Heart left ventricle (tissue), 16 donors: ENCODE results near the gene RAB13. TPM values are rescaled to one million over a fixed set of nuclear protein-coding genes. Genes with fewer than 3 reads are reported as not detected.

ENCODE experiments used
- ATAC-seq, 4 donors: fragments of 200-7000 bp; cut with Tn5 transposase; one replicate each; pipeline ENCODE4 v1.9.1; 2020 to 2022; ENCODE audit warnings: moderate library complexity in 4 of 4, mild to moderate bottlenecking in 3 of 4, moderate number of reproducible peaks in 1 of 4
- DNase-seq, 5 donors: peaks; one replicate each; pipeline ENCODE4 v3.0.0-alpha.2; 2020
- H3K27ac ChIP-seq, 12 donors: fragments of 200-600 bp; sonication (generic) in 4 of 12; one replicate each; pipeline versions ENCODE4 v1.5.0 to v1.8.0; 2016 to 2022; ENCODE audit warnings: mild to moderate bottlenecking in 2 of 12
- H3K27me3 ChIP-seq, 9 donors: fragments of 200-600 bp; sonication (generic) in 2 of 9; one replicate each; pipeline versions ENCODE4 v1.5.1 to v1.8.0; 2016 to 2022; ENCODE audit warnings: mild to moderate bottlenecking in 3 of 9
- H3K36me3 ChIP-seq, 9 donors: fragments of 200-600 bp; sonication (generic) in 2 of 9; one replicate each; pipeline versions ENCODE4 v1.5.0 to v1.8.0; 2018 to 2022; ENCODE audit warnings: mild to moderate bottlenecking in 2 of 9
- H3K4me1 ChIP-seq, 12 donors: fragments of 200-600 bp; sonication (generic) in 4 of 12; one replicate each; pipeline versions ENCODE4 v1.5.0 to v1.8.0; 2016 to 2022; ENCODE audit warnings: mild to moderate bottlenecking in 3 of 12
- H3K4me3 ChIP-seq, 12 donors: fragments of 200-600 bp; sonication (generic) in 4 of 12; one replicate each; pipeline versions ENCODE4 v1.5.0 to v1.8.0; 2017 to 2022; ENCODE audit warnings: mild to moderate bottlenecking in 9 of 12, moderate library complexity in 4 of 12
- H3K9me3 ChIP-seq, 12 donors: fragments of 200-600 bp; sonication (generic) in 4 of 12; one replicate each; pipeline versions ENCODE4 v1.5.0 to v1.8.0; 2016 to 2022; ENCODE audit warnings: mild to moderate bottlenecking in 1 of 12
- POLR2A ChIP-seq, 2 donors: fragments of 450-650 bp; IDR thresholded peaks; one replicate each; pipeline ENCODE4 v1.6.1; 2017; ENCODE audit warnings: antibody characterized with exemption in 2 of 2, mild to moderate bottlenecking in 2 of 2, moderate library complexity in 2 of 2
- WGBS, 4 donors: extraction: QIAGEN DNeasy Blood & Tissue Kit in 2 of 4; methylation state at CpG; one replicate each; pipeline versions ENCODE4 v1.1.5 to v1.1.7; 2013 to 2018; 5-methylcytosine and 5-hydroxymethylcytosine counted together
- intact Hi-C, 10 donors: fragments of 100-400 bp; cut with DNase I; formaldehyde crosslinking; loops; one replicate each; pipeline versions ENCODE4 v1.11.1 to v1.14.2; 2022
- polyA plus RNA-seq, 2 donors: library from polyadenylated mRNA; stranded (reverse); fragments of 200-250 nt; gene quantifications; one replicate each; pipeline ENCODE4 v1.2.3, GENCODE V29; 2013
- total RNA-seq, 9 donors: library from RNA; depleted of rRNA in 2 of 9; stranded (reverse); fragments of >200 nt in 2 of 9; fragmentation: NEBNext Ultra II Directional in 3 of 9; extraction: Animal tissue kit (Norgen Biotek cat#: 25700) in 3 of 9; gene quantifications; one replicate each; pipeline versions ENCODE4 v1.1.0 to v1.2.4, GENCODE V29; 2016 to 2023
- TF ChIP-seq, protein P1 (sequence below), 12 donors: fragments of 200-600 bp; sonication (generic) in 4 of 12; IDR thresholded peaks; one replicate each; pipeline versions ENCODE4 v1.5.0 to v1.8.0; 2018 to 2022; ENCODE audit warnings: antibody characterized with exemption in 12 of 12, mild to moderate bottlenecking in 5 of 12
- donor health status: ischemic (EF 13 %, LVEDD 7.1; RV severe dilation, severe dysfunction).
- donor health status: healthy with polysubstance abuse.
- donor health status: DM: no; HTN: yes; CAD: no.
- donor health status: DM: no; HTN: no; CAD: no.
- donor health status: ischemic (EF 25% LVEDD 6.9; RV normal size, moderate dysfunction).
- donor health status: ischemic (EF 25% LVEDD 5.7; RV mildly dilated, moderate dysfunction).
- donor health status: healthy.
- donor health status: DM: yes; HTN: yes; CAD: no.
- donor health status: ischemic (EF 35%, LVEDD 5.7; RV mildly dilated, moderate dysfunction).
- donor health status: nonischemic (EF 11% LVEDD 7.7; RV severe dilation, severe dysfunction).
- donor health status: DM: yes; HTN: yes; CAD: no.
- donor health status: PGD.
- donor health status: ischemic (EF 29% LVEDD 5.4; RV normal size, mild dysfunction).
- donor health status: nonischemic (EF 23%, LVEDD 6.1; RV moderate dilation, normal function).

RAB13 gene
- total and polyA plus RNA-seq, 11 donors, result 18.2 to 107 (median 61.9) TPM

DNA sequence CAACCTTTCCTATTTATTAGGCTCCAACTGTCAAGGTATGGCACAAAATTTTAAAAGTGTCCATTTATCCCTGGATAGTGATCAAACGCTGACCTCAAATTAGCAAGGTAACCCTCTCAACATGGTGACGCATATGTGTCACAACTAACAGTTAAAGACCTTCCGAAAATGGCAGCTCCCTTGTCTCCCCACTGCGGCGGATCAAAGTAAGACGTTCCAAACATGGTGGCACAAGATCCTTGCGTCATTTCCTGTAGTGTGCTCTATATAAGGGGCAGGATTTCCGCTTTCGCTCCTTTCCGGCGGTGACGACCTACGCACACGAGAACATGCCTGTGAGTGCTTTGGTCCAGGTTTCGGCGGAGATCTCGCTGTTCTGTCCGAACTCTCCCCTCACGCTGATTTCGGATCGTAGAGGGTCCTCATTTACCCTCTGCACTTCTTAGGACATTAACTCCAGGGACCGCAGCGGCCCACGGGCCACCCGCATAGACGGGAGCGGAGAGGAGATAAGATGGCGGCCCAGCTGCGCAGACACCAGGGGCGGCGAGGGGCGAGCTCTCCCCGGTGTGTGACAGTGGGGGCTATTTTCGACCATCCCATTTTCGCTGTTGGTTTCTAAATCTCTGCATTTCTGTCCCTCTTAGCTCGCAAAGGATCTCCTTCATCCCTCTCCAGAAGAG lies 4.5 kb upstream of the RAB13 start, which contains the start of gene RPS27:
TSS of gene RPS27 (plus strand) at position 295 of the 683 bp plus-strand sequence. CDS start at position 330, 35 bp downstream.
- peak within 1 kb of the TSS; percentile 87 to 98 (median 94) for H3K27ac ChIP-seq
- DNase-seq (peak; percentile 84 to 95 (median 94)), ATAC-seq (peak; percentile 76 to 90 (median 88))
- peaks cover 5 to 49% (median 31%) of the 10 kb centered on the region in 12 donors for H3K4me1 ChIP-seq
- peak within 1 kb of the TSS; percentile 48 to 93 (median 77) for H3K4me3 ChIP-seq
- TF ChIP-seq, protein P1, sequence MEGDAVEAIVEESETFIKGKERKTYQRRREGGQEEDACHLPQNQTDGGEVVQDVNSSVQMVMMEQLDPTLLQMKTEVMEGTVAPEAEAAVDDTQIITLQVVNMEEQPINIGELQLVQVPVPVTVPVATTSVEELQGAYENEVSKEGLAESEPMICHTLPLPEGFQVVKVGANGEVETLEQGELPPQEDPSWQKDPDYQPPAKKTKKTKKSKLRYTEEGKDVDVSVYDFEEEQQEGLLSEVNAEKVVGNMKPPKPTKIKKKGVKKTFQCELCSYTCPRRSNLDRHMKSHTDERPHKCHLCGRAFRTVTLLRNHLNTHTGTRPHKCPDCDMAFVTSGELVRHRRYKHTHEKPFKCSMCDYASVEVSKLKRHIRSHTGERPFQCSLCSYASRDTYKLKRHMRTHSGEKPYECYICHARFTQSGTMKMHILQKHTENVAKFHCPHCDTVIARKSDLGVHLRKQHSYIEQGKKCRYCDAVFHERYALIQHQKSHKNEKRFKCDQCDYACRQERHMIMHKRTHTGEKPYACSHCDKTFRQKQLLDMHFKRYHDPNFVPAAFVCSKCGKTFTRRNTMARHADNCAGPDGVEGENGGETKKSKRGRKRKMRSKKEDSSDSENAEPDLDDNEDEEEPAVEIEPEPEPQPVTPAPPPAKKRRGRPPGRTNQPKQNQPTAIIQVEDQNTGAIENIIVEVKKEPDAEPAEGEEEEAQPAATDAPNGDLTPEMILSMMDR (IDR thresholded peaks at IDR 0.05), result peak in 1 of 12 donors; percentile 16
- peak; percentile 66 to 94 for TF ChIP-seq POLR2A (IDR thresholded peaks at IDR 0.05)
- no peaks in the 10 kb centered on the region for H3K9me3 ChIP-seq
- intact Hi-C loops, result loop anchor here in 5 of 10 donors (2.0 to 10.0 kb wide), 7 partner anchors 187 to 476 kb away; partner anchors contain the start of genes HAX1 (in 2 of the 5) and UBAP2L (in 1 of the 5)
- WGBS, 4 donors, result 0 to 1% (median 0%) methylated on average over 30 to 36 of the region's 36 CpGs
- H3K36me3 ChIP-seq, result peaks cover 0 to 43% (median 39%) of the 10 kb centered on the region in 9 donors
- no peaks in the 10 kb centered on the region for H3K27me3 ChIP-seq

DNA sequence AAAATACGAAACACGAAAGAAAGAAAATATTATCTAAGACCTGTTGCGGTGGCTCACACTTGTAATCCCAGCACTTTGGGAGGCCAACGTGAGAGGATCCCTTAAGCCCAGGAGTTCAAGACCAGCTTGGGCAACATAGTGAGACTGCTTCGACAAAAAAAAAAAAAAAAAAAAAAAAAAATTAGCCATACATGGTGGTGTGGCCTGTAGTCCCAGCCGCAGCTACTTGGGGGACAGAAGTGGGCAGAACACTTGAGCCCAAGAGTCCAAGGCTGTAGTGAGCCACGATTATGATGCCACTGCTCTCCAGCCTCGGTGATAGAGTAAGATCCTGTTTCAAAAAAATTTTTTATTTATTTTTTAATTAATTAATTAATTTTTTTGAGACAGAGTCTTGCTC lies 1.5 kb upstream of the RAB13 start:
- Histone ChIP-seq H3K9me3 (no peaks in the 10 kb centered on the region), H3K4me3 (no peak overlapping the region), H3K27me3 (no peaks in the 10 kb centered on the region), H3K27ac (peak overlapping the region in 1 of 12 donors; percentile 93), H3K36me3 (peaks cover 0 to 23% (median 14%) of the 10 kb centered on the region in 9 donors), H3K4me1 (peaks cover 8 to 54% (median 35%) of the 10 kb centered on the region in 12 donors)
- ATAC-seq (no peak), DNase-seq (no peak)
- no peak for TF ChIP-seq POLR2A (IDR thresholded peaks at IDR 0.05)
- TF ChIP-seq, protein P1 (IDR thresholded peaks at IDR 0.05), result no peak
- 88 to 92% (median 90%) methylated on average over 8 of the region's 8 CpGs for WGBS, 4 donors
- intact Hi-C loops, result loop anchor here (2.0 to 10.0 kb wide), 12 partner anchors 40 to 475 kb away; partner anchors contain the start of genes NPR1 (in 6 of the 10), ILF2 (in 3 of the 10), DENND4B (in 1 of the 10) and S100A6 (in 1 of the 10)

GRCh38 chr1:153985341-153985912 lies 712 bp downstream of the RAB13 start:
- intact Hi-C loops, result loop anchor here in 9 of 10 donors (5.0 to 10.0 kb wide), 9 partner anchors 38 to 473 kb away; partner anchors contain the start of genes NPR1 (in 5 of the 9), ILF2 (in 3 of the 9), DENND4B (in 1 of the 9) and S100A6 (in 1 of the 9)
- DNase-seq, result peak in 1 of 5 donors; percentile 66
- Histone ChIP-seq H3K4me1 (peaks cover 0 to 41% (median 23%) of the 10 kb centered on the region in 12 donors), H3K36me3 (peaks cover 0 to 27% (median 12%) of the 10 kb centered on the region in 9 donors), H3K9me3 (no peaks in the 10 kb centered on the region), H3K27ac (peak overlapping the region; percentile 71 to 94 (median 85)), H3K4me3 (peak overlapping the region; percentile 52 to 78 (median 62)), H3K27me3 (no peaks in the 10 kb centered on the region)
- TF ChIP-seq, protein P1 (IDR thresholded peaks at IDR 0.05), result no peak
- no peak for TF ChIP-seq POLR2A (IDR thresholded peaks at IDR 0.05)
- peak in 3 of 4 donors; percentile 2 to 40 (median 5) for ATAC-seq
- WGBS, 4 donors, result 13 to 28% (median 22%) methylated on average over 7 of the region's 7 CpGs
